Renal cortical epithelial cell (primary cell): ENCODE measurements around the gene INO80C. TPM values are rescaled to one million over a fixed set of nuclear protein-coding genes. Genes with fewer than 3 reads are reported as not detected.

ENCODE experiments used
- DNase-seq: peaks from one replicate; pipeline ENCODE4 v3.0.0-alpha.2; 2011; ENCODE audit warnings: low read depth
- total RNA-seq: library from RNA; depleted of rRNA; stranded (reverse); fragments of >200 nt; gene quantifications from 2 replicates; pipeline ENCODE4 v1.2.3, GENCODE V29; 2014

INO80C gene
- total RNA-seq, 1 donor from 2014 or later = 6.2 TPM

GRCh38 chr18:35460736-35461161 lies 37.0 kb downstream of the INO80C start:
- DNase-seq = peak; percentile 47

GRCh38 chr18:35459997-35460396 lies 37.8 kb downstream of the INO80C start:
- no peak for DNase-seq

- DNase-seq = peak; percentile 81
Measured at GRCh38 chr18:35458677-35459441, 38.9 kb downstream of the INO80C start.

GRCh38 chr18:35458271-35458670 lies 39.5 kb downstream of the INO80C start:
- DNase-seq = peak; percentile 17

GRCh38 chr18:35457140-35457704 lies 40.5 kb downstream of the INO80C start:
- DNase-seq = no peak

GRCh38 chr18:35455926-35456763 lies 41.6 kb downstream of the INO80C start:
- DNase-seq = peak; percentile 55

- no peak for DNase-seq
Measured at GRCh38 chr18:35454803-35455202, 43.0 kb downstream of the INO80C start.

GRCh38 chr18:35453065-35453464 lies 44.7 kb downstream of the INO80C start:
- DNase-seq = peak; percentile 45

- no peak for DNase-seq
Measured at GRCh38 chr18:35451916-35452315, 45.8 kb downstream of the INO80C start.

GRCh38 chr18:35451032-35451431 lies 46.7 kb downstream of the INO80C start:
- DNase-seq = no peak

GRCh38 chr18:35444636-35445035 lies 53.1 kb downstream of the INO80C start:
- no peak for DNase-seq

- DNase-seq = no peak
Measured at GRCh38 chr18:35443847-35444246, 53.9 kb downstream of the INO80C start.

- no peak for DNase-seq
Measured at GRCh38 chr18:35443434-35443833, 54.3 kb downstream of the INO80C start.

GRCh38 chr18:35442701-35443100 lies 55.1 kb downstream of the INO80C start:
- DNase-seq = no peak

- DNase-seq = no peak
Measured at GRCh38 chr18:35441857-35442595, 55.7 kb downstream of the INO80C start.

- no peak for DNase-seq
Measured at GRCh38 chr18:35438480-35439234, 59.1 kb downstream of the INO80C start.

GRCh38 chr18:35437836-35438235 lies 59.9 kb downstream of the INO80C start:
- no peak for DNase-seq

GRCh38 chr18:35436076-35436649 lies 61.6 kb downstream of the INO80C start:
- no peak for DNase-seq

- DNase-seq = no peak
Measured at GRCh38 chr18:35435401-35435800, 62.4 kb downstream of the INO80C start.

- no peak for DNase-seq
Measured at GRCh38 chr18:35432565-35433001, 65.2 kb downstream of the INO80C start.

- DNase-seq = no peak
Measured at GRCh38 chr18:35431374-35431741, 66.4 kb downstream of the INO80C start.
